ELF-1 (cell line): Measurements from ENCODE around the gene CTSD.

Experiments used
- DNase-seq: peaks from one replicate; pipeline ENCODE4 v3.0.0-alpha.2; 2016; ENCODE audit warnings: low read depth, low spot score

Gene CTSD

DNA sequence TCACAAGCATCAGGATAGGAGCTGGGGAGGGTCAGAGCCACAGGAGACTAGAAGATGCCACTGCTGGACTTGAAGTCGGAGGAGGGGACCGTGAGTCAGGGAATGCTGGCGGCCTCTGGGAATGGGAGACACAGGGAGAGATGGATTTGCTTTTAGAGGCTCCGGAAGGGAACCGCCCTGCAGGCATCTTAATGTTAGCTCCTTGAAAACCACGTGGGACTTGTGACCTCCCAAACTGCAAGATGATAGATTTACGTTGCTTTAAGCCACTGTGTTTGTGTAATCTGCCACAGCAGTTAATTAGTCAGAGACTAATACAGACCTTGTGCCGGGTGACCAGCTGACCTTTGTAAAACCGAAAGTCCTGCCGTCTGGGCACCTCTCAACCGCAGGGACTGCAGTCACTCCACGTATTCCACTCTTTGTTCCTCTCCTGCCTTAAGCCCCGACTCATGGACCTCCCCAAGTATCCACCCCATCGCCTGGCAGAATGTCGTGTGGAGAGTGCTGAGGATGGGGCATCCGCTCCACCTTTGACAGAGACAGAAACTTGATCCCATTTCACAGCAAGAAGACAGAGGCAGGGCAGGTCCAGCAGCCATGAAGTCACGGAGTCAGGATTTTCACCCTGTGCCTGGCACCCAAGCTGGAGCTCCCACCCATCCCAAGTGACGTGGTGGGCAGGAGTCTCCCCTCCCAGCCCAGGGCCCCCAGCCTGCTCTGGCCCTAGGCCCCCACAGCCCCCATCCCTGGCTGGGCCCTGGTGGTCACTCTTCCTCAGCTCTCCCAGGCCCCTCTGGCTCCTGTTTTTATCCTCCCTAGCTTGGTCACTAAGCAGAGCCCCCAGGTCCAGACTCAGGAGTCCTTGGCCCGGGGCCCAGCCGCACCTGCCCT, 19.4 kb upstream of the CTSD start:
- DNase-seq, result peak; percentile 25

GRCh38 chr11:1782031-1782590, 18.4 kb upstream of the CTSD start:
- DNase-seq, result no peak

DNA sequence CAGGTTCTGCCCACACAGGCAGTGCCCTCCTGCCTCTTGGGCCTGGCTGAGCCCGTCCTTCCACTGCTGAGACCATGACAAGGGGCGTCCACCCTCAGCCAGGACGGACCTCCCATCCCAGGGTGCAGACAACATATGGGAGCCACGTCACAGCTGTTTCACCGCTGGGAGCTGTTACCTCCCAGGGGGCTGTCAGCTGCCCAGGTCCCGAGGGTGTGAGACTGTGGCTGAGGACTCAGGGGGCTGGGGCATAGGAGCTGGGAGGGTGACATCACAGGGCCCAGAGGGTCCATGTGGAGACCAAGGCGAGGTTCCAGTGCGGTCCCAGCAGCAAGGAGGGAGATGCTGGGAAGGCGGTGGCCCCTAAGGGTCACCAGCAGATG, 17.9 kb upstream of the CTSD start:
- DNase-seq, result no peak

DNA sequence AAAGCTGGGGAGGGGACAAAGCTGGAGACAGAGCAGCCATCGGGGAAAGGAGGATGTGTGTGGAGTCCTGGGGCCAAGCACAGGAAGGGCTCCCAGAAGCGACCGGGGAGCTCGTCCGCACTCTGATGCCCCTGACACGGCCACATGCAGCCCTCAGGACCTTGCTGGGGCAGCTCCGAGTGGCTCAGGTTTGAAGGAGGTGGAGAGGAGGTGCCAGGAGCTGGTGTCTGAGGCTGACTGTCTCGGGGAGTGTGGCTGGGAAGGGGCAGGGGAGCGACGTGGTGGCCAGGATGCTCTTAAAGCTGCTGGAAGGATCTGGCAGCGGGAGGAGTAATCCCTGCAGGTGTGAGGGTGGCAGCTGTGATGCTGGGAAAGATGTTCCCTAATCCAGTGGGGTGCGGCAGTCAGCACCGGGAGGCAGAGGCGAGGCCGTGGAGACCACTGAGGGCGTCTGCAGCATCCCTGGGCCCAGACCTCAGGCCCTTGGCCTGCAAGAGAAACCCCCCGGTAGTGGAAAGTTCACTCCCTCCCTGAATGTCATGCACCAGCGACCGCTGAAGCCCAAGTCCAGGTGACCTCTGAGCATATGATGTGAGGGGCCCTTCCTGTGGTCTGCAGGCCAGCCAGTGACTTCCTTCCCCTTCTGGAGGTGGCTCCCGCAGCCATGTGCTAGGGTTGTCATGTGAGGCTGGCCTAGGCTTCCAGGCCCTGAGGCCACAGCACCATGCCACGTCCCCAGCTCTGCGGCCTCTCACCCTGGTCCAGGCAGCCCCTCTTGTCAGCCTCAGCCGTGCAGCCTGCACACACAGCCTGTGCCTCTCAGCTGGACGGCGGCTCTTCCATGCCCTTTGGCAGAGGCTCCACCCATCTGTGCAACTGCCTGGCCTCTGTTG, 17.2 kb upstream of the CTSD start:
- DNase-seq, result no peak

GRCh38 chr11:1779806-1780699, 16.3 kb upstream of the CTSD start:
- no peak for DNase-seq

DNA sequence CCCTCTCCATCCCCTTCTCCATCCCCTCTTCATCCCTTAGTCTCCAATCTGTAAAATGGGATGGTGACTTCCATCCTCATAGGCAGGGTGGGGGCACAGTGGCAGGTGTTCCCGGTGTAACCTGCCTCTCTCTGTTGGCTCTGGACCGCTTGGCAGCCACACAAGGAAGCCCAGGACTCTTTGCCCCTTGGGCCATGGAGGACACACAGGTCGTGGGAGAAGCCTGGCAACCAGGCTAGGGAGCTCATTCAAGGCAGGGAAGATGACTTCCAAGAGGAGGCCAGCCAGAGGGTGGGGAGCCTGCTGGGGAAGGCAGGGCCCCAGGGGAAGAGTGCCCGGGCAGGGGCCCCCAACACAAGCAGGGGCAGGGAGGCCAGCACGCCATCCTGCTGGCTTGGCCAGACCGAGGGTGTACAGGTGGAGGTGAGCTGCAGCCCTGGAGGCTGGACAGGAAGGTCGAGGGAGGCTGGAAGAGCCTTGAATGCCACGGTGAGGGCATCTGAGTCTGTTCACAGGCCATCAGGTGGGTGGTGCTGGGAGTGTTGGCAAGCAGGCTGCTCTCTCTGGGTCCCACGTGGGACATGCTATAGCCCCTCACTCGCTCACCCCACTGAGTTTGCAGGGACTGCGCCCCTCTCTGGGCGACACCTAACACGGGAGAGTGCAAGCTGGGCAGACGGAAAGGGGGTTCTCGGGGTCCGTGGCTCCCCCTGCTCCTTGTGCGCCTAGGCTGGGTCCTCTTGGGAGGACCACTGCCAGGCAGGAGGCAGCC, 15.5 kb upstream of the CTSD start:
- no peak for DNase-seq

DNA sequence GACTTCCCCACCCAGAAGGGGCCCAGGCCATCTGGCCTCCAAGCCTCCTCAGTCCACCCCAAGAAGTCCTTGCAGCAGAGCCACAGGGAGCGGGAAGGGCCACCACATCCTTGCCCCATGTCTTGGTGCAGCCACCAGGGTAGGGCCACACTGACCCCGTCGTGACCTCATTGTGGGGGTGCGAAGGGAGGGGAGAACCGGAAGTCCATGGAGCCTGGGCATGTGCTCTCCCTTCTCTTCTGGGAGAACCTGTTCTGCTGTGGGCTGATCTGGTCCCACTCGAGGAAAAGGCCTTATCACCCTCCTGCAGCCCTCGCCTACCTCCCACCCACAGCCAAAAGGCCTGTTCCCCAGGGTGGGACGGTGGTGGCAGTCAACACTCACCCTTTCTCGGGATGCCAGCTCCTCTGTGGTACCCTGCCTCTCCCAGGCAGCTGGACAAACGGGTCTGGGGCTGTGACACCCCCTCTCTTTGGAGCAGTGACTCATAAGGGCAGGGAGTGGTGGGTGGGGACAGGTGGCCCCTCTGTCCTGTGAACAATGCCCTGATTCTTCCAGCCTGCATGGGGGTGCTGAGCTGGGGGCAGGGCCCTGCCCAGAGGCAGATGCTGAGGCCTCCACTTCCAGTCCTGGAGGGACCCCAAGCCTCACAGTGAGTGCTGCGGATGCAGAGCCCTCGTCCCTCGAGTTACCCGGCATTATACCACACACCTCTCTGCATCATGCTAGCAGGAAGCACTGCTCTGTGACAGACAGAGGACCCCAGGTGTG, 14.6 kb upstream of the CTSD start:
- no peak for DNase-seq

GRCh38 chr11:1777737-1778136, 14.0 kb upstream of the CTSD start:
- no peak for DNase-seq

DNA sequence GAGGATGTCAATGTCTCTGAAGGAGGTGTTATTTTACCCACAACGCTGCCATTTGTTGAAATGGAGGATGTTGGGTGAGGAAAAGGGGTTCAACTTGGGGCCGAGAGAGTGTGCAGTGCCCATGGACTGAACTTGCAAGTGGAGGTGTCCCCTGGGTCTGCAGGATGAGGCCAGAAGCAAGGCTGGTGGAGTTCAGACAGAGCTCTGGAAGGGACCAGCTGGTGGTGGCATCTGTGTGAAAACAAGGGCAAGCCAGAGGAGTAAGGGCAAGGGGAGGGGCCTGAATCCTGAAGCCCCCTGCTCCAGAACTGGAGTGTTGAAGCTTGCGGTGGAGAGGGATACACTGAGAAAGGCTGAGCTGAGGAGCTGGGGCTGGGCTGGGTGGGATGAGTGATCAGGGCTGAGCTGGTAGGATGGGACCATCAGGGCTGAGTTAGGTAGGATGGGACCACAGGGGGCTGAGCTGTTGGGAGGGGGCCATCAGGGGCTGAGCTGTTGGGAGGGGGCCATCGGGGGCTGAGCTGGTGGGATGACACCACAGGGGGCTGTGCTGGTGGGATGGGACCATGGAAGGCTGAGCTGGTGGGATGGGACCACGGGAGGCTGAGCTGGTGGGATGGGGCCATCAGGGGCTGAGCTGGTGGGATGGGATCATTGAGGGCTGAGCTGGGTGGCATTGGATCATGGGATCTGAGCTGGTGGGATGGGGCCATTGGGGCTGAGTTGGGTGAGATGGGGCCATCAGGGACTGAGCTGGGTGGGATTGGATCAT, 13.4 kb upstream of the CTSD start:
- DNase-seq, result no peak

GRCh38 chr11:1776331-1776851, 12.7 kb upstream of the CTSD start:
- no peak for DNase-seq

DNA sequence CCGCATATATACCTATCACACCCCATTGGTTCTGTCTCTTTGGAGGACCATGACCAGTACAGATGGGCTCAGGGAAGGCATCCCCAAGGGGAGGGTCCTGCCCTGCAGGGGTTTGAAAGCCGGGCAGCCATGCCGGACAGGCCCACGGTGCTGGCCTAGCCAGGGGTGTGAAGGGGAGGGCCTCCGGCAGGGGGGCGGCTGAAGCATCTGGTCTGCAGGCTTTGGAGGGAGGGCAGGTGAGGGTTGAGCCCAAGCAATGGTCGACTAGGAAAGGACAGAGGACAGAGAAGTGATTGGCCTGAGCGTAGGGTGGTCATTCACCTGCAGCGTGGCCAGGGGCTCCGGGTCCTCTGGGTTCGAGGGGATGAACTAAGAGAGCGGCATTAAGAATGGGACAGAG, 11.2 kb upstream of the CTSD start:
- no peak for DNase-seq

GRCh38 chr11:1773994-1774550, 10.3 kb upstream of the CTSD start:
- no peak for DNase-seq

- no peak for DNase-seq
Observed at GRCh38 chr11:1773131-1773993, 9.6 kb upstream of the CTSD start.

GRCh38 chr11:1772270-1773130, 8.8 kb upstream of the CTSD start:
- peak; percentile 75 for DNase-seq

GRCh38 chr11:1771700-1772099, 8.0 kb upstream of the CTSD start:
- no peak for DNase-seq

DNA sequence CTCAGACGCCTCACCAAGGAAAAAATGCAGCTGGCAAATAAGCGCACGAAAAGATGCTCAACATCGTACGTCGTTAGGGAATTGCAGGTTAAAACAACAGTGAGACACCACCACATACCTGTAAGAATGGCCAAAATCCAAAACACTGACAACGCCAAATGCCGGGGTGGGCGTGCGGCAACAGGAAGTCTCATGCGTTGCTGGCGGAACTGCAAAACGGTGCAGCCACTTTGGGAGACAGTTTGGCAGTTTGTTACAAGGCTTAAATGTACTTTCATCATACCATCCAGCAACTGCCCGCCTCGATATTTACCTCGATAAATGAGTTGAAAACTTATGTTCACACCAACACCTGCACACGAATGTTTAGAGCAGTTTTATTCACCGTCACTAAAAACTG, 7.5 kb upstream of the CTSD start:
- no peak for DNase-seq

DNA sequence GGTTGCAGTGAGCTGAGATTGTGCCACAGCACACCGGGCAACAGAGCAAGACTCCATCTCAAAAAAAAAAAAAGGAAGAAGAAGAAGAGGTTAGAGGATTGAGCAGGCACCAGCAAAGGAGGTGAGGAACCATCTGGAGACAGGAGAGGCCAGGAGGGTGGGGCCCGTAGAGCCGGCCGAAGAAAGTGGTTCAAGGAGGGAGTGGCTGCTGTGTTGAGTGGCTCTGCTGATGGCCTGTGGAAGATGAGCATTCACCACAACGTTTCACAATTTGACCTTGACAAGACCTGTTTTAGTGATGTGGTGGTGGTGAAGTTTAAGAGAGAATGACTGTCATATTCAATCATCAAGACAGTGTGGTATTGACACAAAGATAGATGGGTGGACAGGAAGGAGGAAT, 6.8 kb upstream of the CTSD start:
- DNase-seq, result no peak
